Activated CD4-positive, CD25-positive, alpha-beta regulatory T cell (primary cell): ENCODE results near the gene ZNF732.
A peak's percentile ranks its signal among the peaks of the same experiment; 100 is the strongest.
"Not testable (repeated sequence)": the region's sequence is repeated elsewhere in the genome, so short reads cannot be mapped to it uniquely, and the experiment has no call there.

Source experiments
- DNase-seq, 4 experiments: peaks; one replicate each; lab custom pipeline; 2025; lab: John Stamatoyannopoulos, UW

The ZNF732 gene

GRCh38 chr4:253936-254756, 51.1 kb downstream of the ZNF732 start:
- DNase-seq, result no peak

- no peak for DNase-seq
Measured at GRCh38 chr4:252065-252601, 53.1 kb downstream of the ZNF732 start.

GRCh38 chr4:244471-244870, 60.8 kb downstream of the ZNF732 start:
- DNase-seq, result peak in 1 of 4 experiments; percentile 19

GRCh38 chr4:243426-243825, 61.8 kb downstream of the ZNF732 start:
- DNase-seq, result no peak

- DNase-seq, result peak in 2 of 4 experiments; percentile 10 to 23
Measured at GRCh38 chr4:242121-242848, 63.0 kb downstream of the ZNF732 start.

- DNase-seq, result not testable (repeated sequence)
Measured at GRCh38 chr4:241411-241810, 63.9 kb downstream of the ZNF732 start.

GRCh38 chr4:236028-236427, 69.2 kb downstream of the ZNF732 start:
- DNase-seq, result no peak

GRCh38 chr4:234178-234577, 71.1 kb downstream of the ZNF732 start:
- DNase-seq, result no peak

GRCh38 chr4:223913-224497, 81.3 kb downstream of the ZNF732 start:
- no peak for DNase-seq
